Measurements from ENCODE around the gene PDZD4. TPM values are rescaled to one million over a fixed set of nuclear protein-coding genes. Genes with fewer than 3 reads are reported as not detected.

PDZD4 gene
- total RNA-seq, 2 experiments from 2014 or later, result 0.83 to 1.0 TPM

DNA sequence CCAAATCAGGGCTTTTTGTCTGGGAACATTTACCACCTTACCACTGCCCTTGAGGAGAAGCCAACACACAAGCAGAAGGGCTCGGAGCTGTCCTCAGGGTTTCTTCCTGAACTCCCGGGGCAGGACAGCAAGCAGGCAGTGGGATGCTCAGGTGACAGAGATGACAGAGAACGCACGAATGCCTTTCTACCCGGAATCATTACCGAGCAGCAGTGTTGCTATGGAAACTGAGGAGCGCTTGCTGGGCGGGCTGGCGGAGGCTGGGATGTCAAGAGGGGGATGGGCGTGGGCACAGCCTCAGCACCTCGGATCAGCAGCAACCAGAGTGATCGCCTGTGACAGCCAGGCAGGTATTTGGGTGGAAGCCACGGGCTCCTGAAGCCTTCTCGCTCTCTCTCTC is 18.1 kb downstream of the PDZD4 start:
- Mint-ChIP-seq H3K4me3 (no peak overlapping the region), H3K27me3 (ENCODE audit: low read depth) (no peaks in the 10 kb centered on the region), H3K4me1 (ENCODE audit: low read depth) (peaks cover 16% of the 10 kb centered on the region), H3K9me3 (no peaks in the 10 kb centered on the region), H3K27ac (no peak overlapping the region), H3K36me3 (ENCODE audit: low read depth) (no peaks in the 10 kb centered on the region)
- CTCF ChIA-PET, result no interaction called here
- DNase-seq, result no peak
- intact Hi-C loops (cut with micrococcal nuclease), result no loop called here

DNA sequence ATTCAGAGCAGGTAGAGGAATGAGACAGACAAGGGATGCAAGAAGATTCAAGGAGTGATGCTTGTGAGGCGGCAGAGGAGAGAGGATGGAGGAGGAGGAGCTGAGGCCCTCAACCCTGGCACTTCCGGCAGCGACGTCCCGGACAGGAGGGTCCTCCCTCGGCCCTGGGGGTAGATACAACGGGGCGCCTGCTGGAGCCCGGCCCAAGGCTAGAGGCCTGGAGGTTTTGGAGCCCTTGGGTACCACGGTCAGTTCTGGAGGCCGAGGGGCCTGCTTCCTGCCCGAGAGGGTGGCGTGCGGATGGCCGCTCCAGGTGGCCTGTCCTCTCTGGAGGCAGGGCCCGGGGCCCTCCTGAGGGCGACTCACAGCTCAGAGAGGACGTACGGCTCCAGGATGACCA is 22.4 kb downstream of the PDZD4 start:
- Mint-ChIP-seq H3K9me3 (no peaks in the 10 kb centered on the region), H3K4me1 (ENCODE audit: low read depth) (no peaks in the 10 kb centered on the region), H3K36me3 (ENCODE audit: low read depth) (no peaks in the 10 kb centered on the region), H3K27me3 (ENCODE audit: low read depth) (no peaks in the 10 kb centered on the region), H3K27ac (no peak overlapping the region), H3K4me3 (no peak overlapping the region)
- no peak for DNase-seq
- intact Hi-C loops (cut with micrococcal nuclease), result no loop called here
- CTCF ChIA-PET, result no interaction called here

DNA sequence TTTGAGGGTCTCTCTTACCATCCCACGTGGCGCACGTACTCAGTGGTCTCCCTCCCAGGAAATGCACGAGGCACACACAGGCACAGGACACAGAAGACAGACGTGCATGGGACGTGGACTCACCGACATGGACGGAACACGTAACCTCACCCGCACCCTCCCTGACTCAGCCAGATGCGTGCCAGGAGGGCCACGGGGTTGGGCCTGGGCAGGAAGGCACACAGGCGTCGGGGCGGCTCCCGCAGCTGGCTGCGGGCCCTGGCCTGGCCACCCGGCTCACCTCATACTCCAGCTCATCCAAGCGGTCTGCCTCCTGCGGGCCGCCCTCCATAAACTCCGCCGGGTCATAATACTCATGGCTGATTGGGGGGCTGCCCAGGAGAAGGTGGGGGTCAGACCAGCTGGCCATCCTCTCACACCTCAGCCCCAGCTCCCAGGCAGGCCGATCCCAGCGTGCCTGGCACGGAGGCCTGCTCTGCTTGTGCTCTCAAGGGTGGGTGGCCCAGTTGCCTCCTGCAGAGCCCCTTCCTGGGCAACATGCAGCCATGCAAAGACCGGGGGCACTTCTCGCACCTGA is 23.3 kb downstream of the PDZD4 start:
- Mint-ChIP-seq H3K36me3 (ENCODE audit: low read depth) (no peaks in the 10 kb centered on the region), H3K9me3 (no peaks in the 10 kb centered on the region), H3K27me3 (ENCODE audit: low read depth) (no peaks in the 10 kb centered on the region), H3K4me3 (no peak overlapping the region), H3K4me1 (ENCODE audit: low read depth) (no peaks in the 10 kb centered on the region), H3K27ac (no peak overlapping the region)
- intact Hi-C loops (cut with micrococcal nuclease), result no loop called here
- CTCF ChIA-PET, result no interaction called here
- DNase-seq, result no peak

DNA sequence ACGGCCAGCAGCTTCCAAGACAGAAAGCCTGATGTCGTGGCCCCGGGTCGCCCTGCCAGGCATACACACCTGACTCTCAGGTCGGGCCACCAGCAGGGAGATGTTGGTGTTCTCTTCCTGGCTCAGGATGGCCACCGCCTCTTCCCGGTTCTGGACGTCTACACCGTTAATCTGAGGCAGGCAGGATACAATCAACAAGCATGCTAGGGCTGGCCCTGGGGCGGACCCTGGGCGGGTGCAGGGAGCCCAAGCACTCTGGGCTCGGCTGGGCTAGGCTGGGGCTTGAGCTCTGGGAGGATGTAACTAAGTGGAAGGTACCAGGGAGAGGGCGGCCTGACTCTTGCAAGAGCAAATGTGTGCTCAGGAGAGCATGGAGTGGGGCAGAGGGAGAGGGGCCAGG is 24.9 kb downstream of the PDZD4 start:
- Mint-ChIP-seq H3K27me3 (ENCODE audit: low read depth) (no peaks in the 10 kb centered on the region), H3K27ac (no peak overlapping the region), H3K4me1 (ENCODE audit: low read depth) (no peaks in the 10 kb centered on the region), H3K9me3 (no peaks in the 10 kb centered on the region), H3K36me3 (ENCODE audit: low read depth) (no peaks in the 10 kb centered on the region), H3K4me3 (no peak overlapping the region)
- CTCF ChIA-PET, result no interaction called here
- intact Hi-C loops (cut with micrococcal nuclease), result no loop called here
- no peak for DNase-seq

DNA sequence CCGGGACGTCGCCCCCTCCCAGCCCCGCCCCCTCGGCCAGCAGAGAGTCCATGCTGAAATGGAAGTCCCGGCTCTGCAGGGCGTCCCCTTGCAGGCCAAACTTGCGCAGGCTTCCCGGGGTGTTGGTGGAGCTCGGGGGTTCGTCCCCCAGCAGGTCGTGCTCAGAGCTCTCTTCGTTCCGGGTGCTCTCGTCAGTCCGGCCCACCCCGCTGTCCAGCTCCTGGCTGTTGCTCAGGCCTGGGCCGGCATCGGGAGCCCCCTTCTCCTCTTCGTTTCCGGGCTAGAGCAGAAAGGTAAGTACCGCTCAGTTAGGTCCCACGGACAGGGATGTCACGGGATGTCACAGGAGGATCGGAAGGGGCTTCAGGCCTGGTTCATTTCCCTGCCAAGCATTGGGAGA is 25.7 kb downstream of the PDZD4 start:
- Mint-ChIP-seq H3K4me3 (no peak overlapping the region), H3K27me3 (ENCODE audit: low read depth) (no peaks in the 10 kb centered on the region), H3K9me3 (no peaks in the 10 kb centered on the region), H3K27ac (no peak overlapping the region), H3K36me3 (ENCODE audit: low read depth) (no peaks in the 10 kb centered on the region), H3K4me1 (ENCODE audit: low read depth) (no peaks in the 10 kb centered on the region)
- DNase-seq, result no peak
- intact Hi-C loops (cut with micrococcal nuclease), result no loop called here
- CTCF ChIA-PET, result no interaction called here

DNA sequence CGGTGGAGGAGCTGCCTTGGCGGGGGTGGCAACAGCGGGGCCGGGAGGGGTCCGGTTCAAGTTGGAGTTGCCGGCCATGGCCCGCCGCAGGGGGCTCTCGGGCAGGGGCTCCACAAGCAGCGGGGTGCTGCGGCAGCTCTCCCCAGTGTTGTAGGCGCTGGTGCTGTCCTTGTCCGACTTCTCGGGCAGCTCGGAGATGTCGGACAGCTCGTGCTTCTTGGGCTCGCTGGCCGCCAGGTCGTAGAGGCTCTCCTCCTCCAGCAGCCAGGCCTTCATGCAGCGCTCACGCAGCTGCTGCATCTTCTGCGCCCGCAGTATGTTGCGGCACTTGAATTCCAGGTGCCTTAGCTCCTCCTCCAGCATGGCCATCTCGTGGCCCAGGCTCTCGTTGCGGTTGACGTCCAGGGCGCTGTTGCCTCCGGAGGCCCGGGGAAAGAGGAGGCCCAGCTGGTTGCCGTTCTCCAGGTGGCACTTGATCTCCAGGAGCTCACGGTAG is 26.2 kb downstream of the PDZD4 start:
- Mint-ChIP-seq H3K4me3 (no peak overlapping the region), H3K9me3 (no peaks in the 10 kb centered on the region), H3K27ac (no peak overlapping the region), H3K36me3 (ENCODE audit: low read depth) (no peaks in the 10 kb centered on the region), H3K27me3 (ENCODE audit: low read depth) (no peaks in the 10 kb centered on the region), H3K4me1 (ENCODE audit: low read depth) (no peaks in the 10 kb centered on the region)
- no peak for DNase-seq
- intact Hi-C loops (cut with micrococcal nuclease), result no loop called here
- CTCF ChIA-PET, result no interaction called here

DNA sequence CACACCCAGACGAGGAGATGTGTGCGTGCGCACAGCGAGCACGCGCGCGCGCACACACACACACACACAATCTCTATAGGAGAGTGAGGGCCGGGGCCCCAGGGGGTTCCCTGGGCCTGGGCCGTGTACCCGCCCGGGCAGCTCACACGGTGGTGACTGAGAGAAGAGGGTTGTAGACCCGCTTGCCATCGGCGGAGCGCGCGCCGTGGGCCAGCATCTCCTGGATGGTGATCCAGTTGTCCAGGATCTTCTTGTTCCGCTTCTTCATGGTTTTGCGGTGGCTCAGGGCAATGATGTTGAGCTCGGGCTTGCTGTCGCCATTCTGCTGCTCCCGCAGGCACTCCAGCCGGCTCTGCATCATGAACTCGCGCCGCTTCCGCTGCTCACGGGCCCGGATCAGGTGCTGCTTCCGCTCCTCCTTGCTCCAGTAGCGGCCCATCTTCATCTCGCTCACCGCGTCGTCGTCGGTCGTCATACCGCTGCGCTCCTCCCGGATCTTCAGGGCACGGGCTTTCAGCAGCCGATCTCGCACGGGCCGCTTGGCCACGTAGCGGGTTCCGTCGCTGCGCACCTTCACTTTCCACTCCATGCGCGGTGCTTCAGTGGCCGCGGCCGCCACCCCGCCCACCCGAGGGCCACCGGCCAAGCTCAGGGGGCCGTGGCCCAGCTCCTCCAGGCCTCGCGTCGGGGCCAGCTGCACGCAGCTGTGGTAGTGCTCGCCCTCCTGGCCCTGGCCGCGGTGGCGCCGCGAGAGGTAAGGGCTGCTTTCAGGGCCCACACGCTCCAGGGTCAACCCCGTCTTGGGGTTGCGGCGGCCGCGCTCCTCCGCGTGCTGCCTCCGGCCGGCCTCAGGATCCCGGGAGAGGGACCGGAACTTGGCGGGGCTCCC is 26.9 kb downstream of the PDZD4 start:
- H3K27ac Mint-ChIP-seq, result no peak overlapping the region
- H3K4me1 Mint-ChIP-seq (ENCODE audit: low read depth), result no peaks in the 10 kb centered on the region
- H3K4me3 Mint-ChIP-seq, result no peak overlapping the region
- peaks cover 1% of the 10 kb centered on the region for H3K36me3 Mint-ChIP-seq (ENCODE audit: low read depth)
- no peak for DNase-seq
- CTCF ChIA-PET, result no interaction called here
- H3K9me3 Mint-ChIP-seq, result no peaks in the 10 kb centered on the region
- intact Hi-C loops (cut with micrococcal nuclease), result no loop called here
- H3K27me3 Mint-ChIP-seq (ENCODE audit: low read depth), result no peaks in the 10 kb centered on the region

DNA sequence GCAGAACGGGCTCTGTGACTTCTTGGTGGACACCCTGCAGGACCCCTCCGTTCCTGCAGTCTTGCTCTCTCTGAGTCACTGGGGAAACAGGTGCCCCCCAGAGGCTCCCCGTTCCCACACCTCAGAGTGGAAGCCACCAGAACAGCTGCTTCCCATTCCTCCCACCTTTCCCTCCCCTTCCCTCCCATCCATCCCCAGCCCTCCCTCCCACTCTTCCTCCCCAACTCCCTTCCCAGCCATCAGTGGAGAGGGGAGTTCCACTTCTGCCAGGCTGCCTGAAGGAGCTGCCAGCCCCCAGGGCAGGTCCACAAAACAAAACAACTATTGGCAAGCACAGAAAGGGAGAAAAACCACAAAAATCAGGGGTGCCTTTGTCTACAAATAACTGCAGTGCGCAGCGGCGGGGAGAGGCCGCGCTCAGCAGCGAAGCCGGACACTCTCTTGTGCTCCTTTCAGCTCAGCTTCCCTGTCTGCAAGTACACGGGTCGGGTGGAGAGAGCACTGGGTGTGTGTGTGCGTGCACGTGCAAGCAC is 27.8 kb downstream of the PDZD4 start:
- H3K27ac Mint-ChIP-seq, result no peak overlapping the region
- CTCF ChIA-PET, result no interaction called here
- H3K4me3 Mint-ChIP-seq, result no peak overlapping the region
- peaks cover 4% of the 10 kb centered on the region for H3K36me3 Mint-ChIP-seq (ENCODE audit: low read depth)
- no peaks in the 10 kb centered on the region for H3K27me3 Mint-ChIP-seq (ENCODE audit: low read depth)
- H3K9me3 Mint-ChIP-seq, result no peaks in the 10 kb centered on the region
- intact Hi-C loops (cut with micrococcal nuclease), result no loop called here
- no peaks in the 10 kb centered on the region for H3K4me1 Mint-ChIP-seq (ENCODE audit: low read depth)
- DNase-seq, result no peak

DNA sequence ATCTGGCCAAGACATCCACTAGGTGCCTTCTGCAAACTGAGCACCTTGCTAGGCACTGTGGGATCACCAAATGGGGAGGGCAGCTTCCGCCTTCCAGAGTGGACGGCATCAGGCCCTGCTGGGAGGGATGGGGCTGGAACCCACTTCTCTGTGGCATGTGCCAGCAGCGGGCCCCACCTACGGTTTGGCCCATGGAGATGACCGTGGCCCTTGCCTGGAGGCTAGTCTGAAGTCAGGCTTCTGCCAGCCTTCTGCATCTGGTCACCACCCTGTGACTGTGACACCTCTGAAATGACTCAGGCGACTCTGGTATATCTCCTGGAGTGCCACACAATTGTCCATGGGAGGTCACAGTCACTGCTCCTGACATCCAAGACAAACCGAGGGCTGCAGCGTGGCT is 28.7 kb downstream of the PDZD4 start:
- H3K36me3 Mint-ChIP-seq (ENCODE audit: low read depth), result peaks cover 4% of the 10 kb centered on the region
- H3K9me3 Mint-ChIP-seq, result no peaks in the 10 kb centered on the region
- peaks cover 5% of the 10 kb centered on the region for H3K4me1 Mint-ChIP-seq (ENCODE audit: low read depth)
- CTCF ChIA-PET, result no interaction called here
- intact Hi-C loops (cut with micrococcal nuclease), result no loop called here
- no peak overlapping the region for H3K27ac Mint-ChIP-seq
- no peaks in the 10 kb centered on the region for H3K27me3 Mint-ChIP-seq (ENCODE audit: low read depth)
- H3K4me3 Mint-ChIP-seq, result no peak overlapping the region
- DNase-seq, result no peak

DNA sequence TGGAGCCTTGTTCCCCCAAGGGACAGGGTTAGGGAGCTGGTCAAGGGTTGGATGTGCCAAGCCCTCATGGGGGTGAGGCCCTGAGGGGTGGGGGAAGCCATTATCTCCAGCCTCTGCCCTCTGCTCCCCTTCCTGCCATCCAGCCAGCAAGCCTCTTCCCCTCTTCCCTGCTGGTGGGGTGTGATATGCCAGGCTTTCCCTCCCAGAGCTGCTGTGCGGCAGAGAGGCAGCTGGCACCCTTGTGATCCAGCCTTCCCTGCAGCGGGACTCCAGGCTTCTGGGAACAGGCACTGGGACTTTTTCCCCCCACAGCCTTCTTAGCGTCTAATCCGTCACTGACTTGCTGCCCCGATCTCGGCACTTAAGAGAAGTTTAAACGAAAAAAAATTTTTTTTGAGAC is 29.6 kb downstream of the PDZD4 start:
- no peak overlapping the region for H3K4me3 Mint-ChIP-seq
- CTCF ChIA-PET, result no interaction called here
- H3K36me3 Mint-ChIP-seq (ENCODE audit: low read depth), result peaks cover 8% of the 10 kb centered on the region
- H3K4me1 Mint-ChIP-seq (ENCODE audit: low read depth), result peaks cover 13% of the 10 kb centered on the region
- no peaks in the 10 kb centered on the region for H3K9me3 Mint-ChIP-seq
- DNase-seq, result no peak
- no peak overlapping the region for H3K27ac Mint-ChIP-seq
- intact Hi-C loops (cut with micrococcal nuclease), result no loop called here
- H3K27me3 Mint-ChIP-seq (ENCODE audit: low read depth), result no peaks in the 10 kb centered on the region

DNA sequence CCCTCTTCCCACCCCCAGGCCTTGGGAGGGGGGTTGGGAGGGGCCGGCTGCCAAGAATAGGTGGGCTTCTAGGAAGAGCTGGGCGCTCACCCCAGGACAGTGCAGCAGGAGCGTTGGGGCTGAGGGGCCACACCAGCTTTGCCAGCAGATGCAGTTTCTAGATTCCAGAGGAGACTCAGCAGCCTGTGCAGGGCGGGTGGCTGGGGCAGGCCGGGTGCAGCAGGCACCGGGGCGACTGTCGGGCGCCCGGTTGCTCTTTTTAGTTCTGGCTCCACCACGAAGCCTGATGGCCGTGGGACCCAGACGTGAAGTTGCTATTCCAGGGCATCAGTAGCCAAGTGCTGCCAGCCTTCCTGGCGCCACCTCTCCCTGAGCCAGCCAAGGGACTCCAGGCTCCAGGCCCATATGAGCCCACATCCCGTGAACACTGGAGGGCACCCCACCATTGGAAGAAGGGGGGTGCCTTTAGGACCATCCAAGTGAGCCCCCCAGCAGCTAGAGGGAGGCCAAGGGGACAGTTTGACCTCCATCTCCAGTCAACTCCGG is 30.1 kb downstream of the PDZD4 start:
- H3K9me3 Mint-ChIP-seq, result no peaks in the 10 kb centered on the region
- CTCF ChIA-PET, result no interaction called here
- no peaks in the 10 kb centered on the region for H3K27me3 Mint-ChIP-seq (ENCODE audit: low read depth)
- peaks cover 8% of the 10 kb centered on the region for H3K36me3 Mint-ChIP-seq (ENCODE audit: low read depth)
- no peak for DNase-seq
- peaks cover 15% of the 10 kb centered on the region for H3K4me1 Mint-ChIP-seq (ENCODE audit: low read depth)
- no peak overlapping the region for H3K4me3 Mint-ChIP-seq
- no peak overlapping the region for H3K27ac Mint-ChIP-seq
- intact Hi-C loops (cut with micrococcal nuclease), result no loop called here

DNA sequence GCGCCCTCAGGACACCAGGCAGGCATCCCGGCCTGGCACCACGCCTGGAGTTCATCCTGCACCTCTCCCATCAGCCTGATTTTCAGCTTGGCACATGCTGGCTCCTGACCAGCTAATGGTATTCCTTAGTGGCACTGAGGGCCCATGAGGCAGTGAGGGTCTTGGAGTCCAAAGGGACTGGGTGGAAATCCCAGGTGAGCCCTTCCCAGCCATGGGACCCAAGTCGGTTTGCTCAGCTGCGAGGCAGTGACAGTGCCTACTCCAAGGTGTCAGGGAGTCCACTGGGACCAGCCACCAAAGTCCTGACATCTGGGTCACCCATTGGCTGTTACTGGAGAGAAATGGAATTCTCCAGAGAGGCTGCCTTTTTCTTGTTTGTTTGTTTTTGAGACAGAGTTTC is 31.0 kb downstream of the PDZD4 start:
- Mint-ChIP-seq H3K4me1 (ENCODE audit: low read depth) (peaks cover 16% of the 10 kb centered on the region), H3K36me3 (ENCODE audit: low read depth) (peaks cover 10% of the 10 kb centered on the region), H3K9me3 (no peaks in the 10 kb centered on the region), H3K27ac (no peak overlapping the region), H3K4me3 (no peak overlapping the region), H3K27me3 (ENCODE audit: low read depth) (no peaks in the 10 kb centered on the region)
- no peak for DNase-seq
- intact Hi-C loops (cut with micrococcal nuclease), result no loop called here
- CTCF ChIA-PET, result no interaction called here
